Germinal center (tissue), 1 donor: ENCODE data around the gene TPPP3.
A peak's percentile ranks its signal among the peaks of the same experiment; 100 is the strongest.
"Not testable (repeated sequence)": the region's sequence is repeated elsewhere in the genome, so short reads cannot be mapped to it uniquely, and the experiment has no call there.

Experiments
- DNase-seq: peaks from one replicate; pipeline ENCODE4 v3.0.0; 2012; ENCODE audit warnings: mixed read lengths, low spot score

Gene TPPP3

GRCh38 chr16:67426022-67426421, 32.7 kb upstream of the TPPP3 start:
- no peak for DNase-seq

GRCh38 chr16:67425580-67425979, 32.3 kb upstream of the TPPP3 start:
- no peak for DNase-seq

GRCh38 chr16:67425061-67425460, 31.8 kb upstream of the TPPP3 start:
- DNase-seq, result no peak

- no peak for DNase-seq
Observed at GRCh38 chr16:67424261-67424615, 30.9 kb upstream of the TPPP3 start.

- no peak for DNase-seq
Observed at GRCh38 chr16:67423611-67424260, 30.4 kb upstream of the TPPP3 start.

GRCh38 chr16:67423015-67423414, 29.7 kb upstream of the TPPP3 start:
- no peak for DNase-seq

- DNase-seq, result no peak
Observed at GRCh38 chr16:67421030-67421429, 27.7 kb upstream of the TPPP3 start.

GRCh38 chr16:67419931-67420330, 26.6 kb upstream of the TPPP3 start:
- no peak for DNase-seq

GRCh38 chr16:67419502-67419901, 26.2 kb upstream of the TPPP3 start:
- DNase-seq, result no peak

GRCh38 chr16:67417333-67418061, 24.2 kb upstream of the TPPP3 start:
- no peak for DNase-seq

- DNase-seq, result peak; percentile 62
Observed at GRCh38 chr16:67415872-67416793, 22.8 kb upstream of the TPPP3 start, which contains the start of gene ZDHHC1. TSS of gene ZDHHC1 (minus strand) at chr16:67416477. CDS start at chr16:67407775, 8,702 bp downstream.

- not testable (repeated sequence) for DNase-seq
Observed at GRCh38 chr16:67415421-67415820, 22.1 kb upstream of the TPPP3 start.

- DNase-seq, result no peak
Observed at GRCh38 chr16:67413978-67414911, 20.9 kb upstream of the TPPP3 start.

GRCh38 chr16:67412294-67412693, 19.0 kb upstream of the TPPP3 start:
- DNase-seq, result no peak

- DNase-seq, result no peak
Observed at GRCh38 chr16:67411339-67411738, 18.0 kb upstream of the TPPP3 start.

- no peak for DNase-seq
Observed at GRCh38 chr16:67409631-67410030, 16.3 kb upstream of the TPPP3 start.

GRCh38 chr16:67407788-67408452, 14.6 kb upstream of the TPPP3 start:
- DNase-seq, result no peak

GRCh38 chr16:67407176-67407787, 14.0 kb upstream of the TPPP3 start:
- no peak for DNase-seq

- no peak for DNase-seq
Observed at GRCh38 chr16:67406111-67406971, 13.0 kb upstream of the TPPP3 start.

- no peak for DNase-seq
Observed at GRCh38 chr16:67405336-67405735, 12.0 kb upstream of the TPPP3 start.
